GM18511 (cell line): Measurements from ENCODE around the gene TYW3.

ENCODE experiments used
- ATAC-seq: cut with Tn5 transposase; IDR thresholded peaks from one replicate; pipeline ENCODE4 v1.9.1; 2021; ENCODE audit warnings: mild to moderate bottlenecking, moderate library complexity; ENCODE audit not compliant: unreplicated experiment

The TYW3 gene

GRCh38 chr1:74732960-74733603 is at the start of gene TYW3, which contains the start of gene CRYZ:
Gene TYW3 (plus strand): TSS chr1:74733152. CDS start chr1:74733245, 93 bp downstream.
Gene CRYZ (minus strand): TSS chr1:74733050. CDS start chr1:74724821, 8,229 bp downstream.
- ATAC-seq = peak; percentile 66

GRCh38 chr1:74683656-74684055 is 49.3 kb upstream of the TYW3 start:
- ATAC-seq = no peak

- no peak for ATAC-seq
These were observed 48.7 kb upstream of the TYW3 start for GRCh38 chr1:74684301-74684700.

GRCh38 chr1:74686928-74687327 is 46.0 kb upstream of the TYW3 start:
- ATAC-seq = no peak

- ATAC-seq = peak; percentile 75
These were observed 43.2 kb upstream of the TYW3 start for GRCh38 chr1:74689621-74690363.

GRCh38 chr1:74690364-74690696 is 42.6 kb upstream of the TYW3 start:
- peak; percentile 6 for ATAC-seq

GRCh38 chr1:74690909-74691308 is 42.0 kb upstream of the TYW3 start:
- ATAC-seq = no peak

GRCh38 chr1:74693473-74693872 is 39.5 kb upstream of the TYW3 start:
- ATAC-seq = no peak

- ATAC-seq = no peak
These were observed 35.1 kb upstream of the TYW3 start for GRCh38 chr1:74697832-74698231.

GRCh38 chr1:74699331-74699730 is 33.6 kb upstream of the TYW3 start:
- peak; percentile 56 for ATAC-seq

GRCh38 chr1:74703386-74704182 is 29.4 kb upstream of the TYW3 start:
- ATAC-seq = no peak

- no peak for ATAC-seq
These were observed 20.1 kb upstream of the TYW3 start for GRCh38 chr1:74712881-74713280.

GRCh38 chr1:74713849-74714248 is 19.1 kb upstream of the TYW3 start:
- ATAC-seq = peak; percentile 33

GRCh38 chr1:74714429-74715235 is 18.3 kb upstream of the TYW3 start:
- ATAC-seq = peak; percentile 78

- no peak for ATAC-seq
These were observed 17.8 kb upstream of the TYW3 start for GRCh38 chr1:74715236-74715502.

- no peak for ATAC-seq
These were observed 17.1 kb upstream of the TYW3 start for GRCh38 chr1:74715806-74716205.

- ATAC-seq = no peak
These were observed 16.1 kb upstream of the TYW3 start for GRCh38 chr1:74716822-74717221.

- ATAC-seq = no peak
These were observed 15.3 kb upstream of the TYW3 start for GRCh38 chr1:74717626-74718025.

- ATAC-seq = no peak
These were observed 6.9 kb upstream of the TYW3 start for GRCh38 chr1:74726063-74726462.

GRCh38 chr1:74728736-74729135 is 4.2 kb upstream of the TYW3 start:
- no peak for ATAC-seq
